ENCODE data around the gene CCDC178.

CCDC178 gene

DNA sequence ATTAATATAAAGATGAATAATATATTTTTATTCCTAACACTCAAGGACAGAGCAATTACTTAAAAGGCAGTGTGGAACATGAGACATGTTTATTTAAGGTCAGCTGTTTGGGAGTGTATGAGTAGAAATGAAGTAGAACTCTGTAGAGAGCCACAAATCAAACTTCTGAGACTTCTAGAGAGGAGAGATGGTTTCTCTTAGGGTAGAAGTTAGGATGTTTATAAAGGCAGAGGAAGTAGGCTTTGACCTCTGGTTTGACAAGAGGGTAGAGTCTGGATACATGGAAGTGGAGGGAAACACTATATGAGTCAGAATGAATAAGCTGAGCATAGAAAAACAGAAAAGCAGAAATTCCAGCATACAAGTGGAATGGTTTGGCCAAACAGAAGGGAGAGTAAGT lies 405.6 kb downstream of the CCDC178 start:
- no peak for DNase-seq
- CTCF ChIA-PET, result no interaction called here

DNA sequence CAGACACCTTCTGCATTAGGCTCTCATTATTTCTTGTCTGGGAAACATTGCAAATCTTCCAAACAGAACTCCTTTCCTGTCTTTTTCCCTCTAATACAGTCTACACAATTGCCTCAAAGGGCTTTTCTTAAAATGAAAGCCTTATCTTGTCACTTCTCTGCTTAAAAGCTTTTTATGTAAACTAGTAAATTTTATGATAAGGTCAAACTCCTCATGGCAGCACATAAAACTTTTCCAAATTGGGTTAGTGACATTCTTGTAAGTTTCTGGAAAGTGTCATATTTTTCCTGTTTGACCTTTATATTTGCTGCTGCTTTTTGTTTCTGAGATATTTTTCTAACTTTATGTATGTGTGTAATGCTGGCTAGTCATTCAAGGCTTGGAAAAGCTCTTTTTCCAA lies 406.3 kb downstream of the CCDC178 start:
- DNase-seq, result no peak
- Histone ChIP-seq H3K4me1 (ENCODE audit: control extremely low read depth in 1 of 4, control insufficient read depth in 4 of 4, insufficient read depth in 4 of 4, low read length in 3 of 4) (no peaks in the 10 kb centered on the region), H3K27me3 (replicated peaks in 2 of 5; ENCODE audit: control insufficient read depth in 4 of 5, insufficient read depth in 5 of 5, low read length in 4 of 5) (no peaks in the 10 kb centered on the region), H3K9me3 (ENCODE audit: control extremely low read depth in 1 of 5, control insufficient read depth in 4 of 5, insufficient read depth in 2 of 5, low read depth in 1 of 5, low read length in 4 of 5) (no peaks in the 10 kb centered on the region), H3K27ac (ENCODE audit: insufficient read depth in 1 of 2, low read depth in 1 of 2, low read length in 2 of 2, poor library complexity in 1 of 2, severe bottlenecking in 2 of 2) (no peak overlapping the region), H3K4me3 (ENCODE audit: control insufficient read depth in 1 of 7, extremely low read depth in 1 of 7, insufficient read depth in 4 of 7, low read depth in 2 of 7, low read length in 6 of 7) (no peak overlapping the region), H3K36me3 (ENCODE audit: control insufficient read depth in 4 of 4, insufficient read depth in 4 of 4, low read length in 3 of 4) (no peaks in the 10 kb centered on the region)
- ChIA-PET POLR2A (no interaction called here), CTCF (no interaction called here)

More for the DNA sequence above, 405.6 kb downstream of the CCDC178 start:
- POLR2A ChIA-PET, result no interaction called here
- no peaks in the 10 kb centered on the region for H3K4me1 ChIP-seq (ENCODE audit: control extremely low read depth in 1 of 4, control insufficient read depth in 4 of 4, insufficient read depth in 4 of 4, low read length in 3 of 4)
- no peaks in the 10 kb centered on the region for H3K27me3 ChIP-seq (replicated peaks in 2 of 5; ENCODE audit: control insufficient read depth in 4 of 5, insufficient read depth in 5 of 5, low read length in 4 of 5)
- H3K9me3 ChIP-seq (ENCODE audit: control extremely low read depth in 1 of 5, control insufficient read depth in 4 of 5, insufficient read depth in 2 of 5, low read depth in 1 of 5, low read length in 4 of 5), result peaks cover 0 to under 1% (median 0%) of the 10 kb centered on the region in 5 experiments
- no peaks in the 10 kb centered on the region for H3K36me3 ChIP-seq (ENCODE audit: control insufficient read depth in 4 of 4, insufficient read depth in 4 of 4, low read length in 3 of 4)
- H3K27ac ChIP-seq (ENCODE audit: insufficient read depth in 1 of 2, low read depth in 1 of 2, low read length in 2 of 2, poor library complexity in 1 of 2, severe bottlenecking in 2 of 2), result no peak overlapping the region
- no peak overlapping the region for H3K4me3 ChIP-seq (ENCODE audit: control insufficient read depth in 1 of 7, extremely low read depth in 1 of 7, insufficient read depth in 4 of 7, low read depth in 2 of 7, low read length in 6 of 7)

DNA sequence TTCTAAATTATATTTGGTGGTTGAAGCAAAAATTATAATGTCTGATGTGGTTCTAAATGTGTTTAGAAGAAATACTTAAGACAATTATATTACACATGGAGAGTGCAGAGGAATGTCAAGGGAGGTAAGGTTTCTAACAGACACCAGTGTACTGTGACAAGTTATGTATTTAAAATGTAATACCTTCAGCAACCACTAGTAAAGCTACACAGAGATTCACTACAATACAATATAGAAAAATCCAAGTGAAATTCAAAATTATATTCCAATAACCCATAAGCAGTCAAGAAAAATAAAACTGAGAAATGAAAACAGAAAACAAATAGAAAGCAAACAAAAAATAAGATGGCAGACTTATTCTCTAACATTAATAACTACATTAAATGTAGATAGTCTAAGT lies 418.2 kb downstream of the CCDC178 start:
- no peaks in the 10 kb centered on the region for H3K4me1 ChIP-seq (ENCODE audit: control extremely low read depth in 1 of 4, control insufficient read depth in 4 of 4, insufficient read depth in 4 of 4, low read length in 3 of 4)
- H3K4me3 ChIP-seq (ENCODE audit: control insufficient read depth in 1 of 7, extremely low read depth in 1 of 7, insufficient read depth in 4 of 7, low read depth in 2 of 7, low read length in 6 of 7), result no peak overlapping the region
- CTCF ChIA-PET, result no interaction called here
- POLR2A ChIA-PET, result no interaction called here
- no peak for DNase-seq
- H3K9me3 ChIP-seq (ENCODE audit: control extremely low read depth in 1 of 5, control insufficient read depth in 4 of 5, insufficient read depth in 2 of 5, low read depth in 1 of 5, low read length in 4 of 5), result no peaks in the 10 kb centered on the region
- no peaks in the 10 kb centered on the region for H3K27me3 ChIP-seq (replicated peaks in 2 of 5; ENCODE audit: control insufficient read depth in 4 of 5, insufficient read depth in 5 of 5, low read length in 4 of 5)
- H3K27ac ChIP-seq (ENCODE audit: insufficient read depth in 1 of 2, low read depth in 1 of 2, low read length in 2 of 2, poor library complexity in 1 of 2, severe bottlenecking in 2 of 2), result no peak overlapping the region
- no peaks in the 10 kb centered on the region for H3K36me3 ChIP-seq (ENCODE audit: control insufficient read depth in 4 of 4, insufficient read depth in 4 of 4, low read length in 3 of 4)

DNA sequence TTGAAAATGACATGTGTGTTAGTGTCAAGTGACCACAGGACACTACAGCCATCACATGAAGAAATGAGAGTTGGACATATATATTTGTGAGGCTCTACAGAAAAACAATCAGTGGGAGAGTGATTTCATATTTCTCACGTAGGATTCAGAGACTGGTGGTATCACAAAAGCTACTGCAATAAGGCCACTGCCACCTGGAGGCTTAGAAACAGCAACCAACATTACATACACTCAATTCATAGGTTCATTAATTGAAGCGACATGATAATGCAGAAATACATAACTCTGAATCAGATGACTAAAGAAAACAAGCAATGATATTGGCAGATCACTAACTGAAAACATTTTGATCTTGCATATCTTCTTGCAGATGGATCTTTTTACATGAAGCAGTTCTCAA lies 419.6 kb downstream of the CCDC178 start:
- Histone ChIP-seq H3K4me3 (ENCODE audit: control insufficient read depth in 1 of 7, extremely low read depth in 1 of 7, insufficient read depth in 4 of 7, low read depth in 2 of 7, low read length in 6 of 7) (no peak overlapping the region), H3K36me3 (ENCODE audit: control insufficient read depth in 4 of 4, insufficient read depth in 4 of 4, low read length in 3 of 4) (no peaks in the 10 kb centered on the region), H3K27me3 (replicated peaks in 2 of 5; ENCODE audit: control insufficient read depth in 4 of 5, insufficient read depth in 5 of 5, low read length in 4 of 5) (no peaks in the 10 kb centered on the region), H3K9me3 (ENCODE audit: control extremely low read depth in 1 of 5, control insufficient read depth in 4 of 5, insufficient read depth in 2 of 5, low read depth in 1 of 5, low read length in 4 of 5) (peaks cover 0 to 2% (median 0%) of the 10 kb centered on the region in 5 experiments), H3K4me1 (ENCODE audit: control extremely low read depth in 1 of 4, control insufficient read depth in 4 of 4, insufficient read depth in 4 of 4, low read length in 3 of 4) (no peaks in the 10 kb centered on the region), H3K27ac (ENCODE audit: insufficient read depth in 1 of 2, low read depth in 1 of 2, low read length in 2 of 2, poor library complexity in 1 of 2, severe bottlenecking in 2 of 2) (no peak overlapping the region)
- POLR2A ChIA-PET, result no interaction called here
- CTCF ChIA-PET, result no interaction called here
- WGBS (ENCODE audit: insufficient coverage), result 100% methylated on average over 1 of the region's 2 CpGs
- DNase-seq, result no peak

DNA sequence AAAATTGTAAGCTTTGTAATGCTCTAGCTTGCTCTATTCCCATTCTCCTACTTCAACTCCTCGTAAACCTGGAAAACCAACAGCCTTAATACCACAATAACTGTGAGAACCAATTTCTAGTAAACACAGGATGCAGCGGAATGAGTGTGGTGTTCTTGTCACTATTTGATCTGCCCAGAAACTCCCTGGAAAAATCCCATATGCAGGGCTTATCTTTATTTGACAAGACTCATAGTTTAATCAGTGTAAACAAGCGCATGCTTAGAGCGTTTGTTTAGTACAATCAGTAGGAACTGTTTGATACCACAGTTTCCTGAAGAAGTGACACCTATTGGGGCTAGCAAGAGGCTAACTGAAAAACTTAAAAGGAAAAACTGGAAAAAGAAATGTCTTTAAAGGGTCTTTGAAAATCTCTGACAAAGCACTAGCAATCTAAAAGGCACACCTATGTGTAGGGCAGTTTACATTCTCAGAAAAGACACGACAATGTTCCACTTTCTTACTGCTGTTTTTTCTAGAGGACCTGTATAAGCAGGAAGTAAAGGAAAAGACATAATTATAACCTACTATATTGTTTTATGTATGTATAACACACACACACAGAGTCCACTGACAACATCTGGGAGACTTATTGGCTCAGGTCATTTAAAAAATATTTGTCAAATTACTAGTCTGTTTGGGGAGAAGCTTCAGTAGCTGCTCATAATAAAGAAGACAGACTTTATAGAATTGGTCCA lies 426.3 kb downstream of the CCDC178 start:
- no peak overlapping the region for H3K4me3 ChIP-seq (ENCODE audit: control insufficient read depth in 1 of 7, extremely low read depth in 1 of 7, insufficient read depth in 4 of 7, low read depth in 2 of 7, low read length in 6 of 7)
- WGBS (ENCODE audit: insufficient coverage), result 48% methylated on average over 3 of the region's 5 CpGs
- no peaks in the 10 kb centered on the region for H3K36me3 ChIP-seq (ENCODE audit: control insufficient read depth in 4 of 4, insufficient read depth in 4 of 4, low read length in 3 of 4)
- peaks cover 0 to 2% (median 0%) of the 10 kb centered on the region in 5 experiments for H3K9me3 ChIP-seq (ENCODE audit: control extremely low read depth in 1 of 5, control insufficient read depth in 4 of 5, insufficient read depth in 2 of 5, low read depth in 1 of 5, low read length in 4 of 5)
- DNase-seq, result no peak
- ChIA-PET CTCF (no interaction called here), POLR2A (no interaction called here)
- H3K27ac ChIP-seq (ENCODE audit: insufficient read depth in 1 of 2, low read depth in 1 of 2, low read length in 2 of 2, poor library complexity in 1 of 2, severe bottlenecking in 2 of 2), result no peak overlapping the region
- H3K27me3 ChIP-seq (replicated peaks in 2 of 5; ENCODE audit: control insufficient read depth in 4 of 5, insufficient read depth in 5 of 5, low read length in 4 of 5), result no peaks in the 10 kb centered on the region
- no peaks in the 10 kb centered on the region for H3K4me1 ChIP-seq (ENCODE audit: control extremely low read depth in 1 of 4, control insufficient read depth in 4 of 4, insufficient read depth in 4 of 4, low read length in 3 of 4)

DNA sequence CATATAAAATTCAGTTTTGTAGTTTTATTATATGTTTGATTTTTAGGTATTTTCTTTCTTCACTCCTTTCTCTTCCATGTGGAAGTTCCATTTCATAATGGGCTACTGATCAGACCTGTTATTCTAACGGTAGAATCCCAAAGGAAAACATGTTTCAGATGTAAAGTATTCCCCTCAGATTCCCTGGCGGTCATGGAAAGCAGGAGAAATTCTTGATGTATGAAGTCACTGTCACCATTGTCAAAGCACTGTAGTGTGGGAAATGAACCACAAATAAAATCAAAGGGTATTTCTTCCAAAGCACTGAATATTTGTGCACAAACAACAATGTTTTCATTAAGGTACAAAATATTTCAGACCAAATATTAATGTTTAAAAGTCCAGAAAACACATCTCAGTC lies 430.4 kb downstream of the CCDC178 start:
- no CpG with 5 or more reads among the region's 2 CpGs for WGBS (ENCODE audit: insufficient coverage)
- no peak for DNase-seq
- Histone ChIP-seq H3K27me3 (replicated peaks in 2 of 5; ENCODE audit: control insufficient read depth in 4 of 5, insufficient read depth in 5 of 5, low read length in 4 of 5) (no peaks in the 10 kb centered on the region), H3K36me3 (ENCODE audit: control insufficient read depth in 4 of 4, insufficient read depth in 4 of 4, low read length in 3 of 4) (no peaks in the 10 kb centered on the region), H3K27ac (ENCODE audit: insufficient read depth in 1 of 2, low read depth in 1 of 2, low read length in 2 of 2, poor library complexity in 1 of 2, severe bottlenecking in 2 of 2) (no peak overlapping the region), H3K9me3 (ENCODE audit: control extremely low read depth in 1 of 5, control insufficient read depth in 4 of 5, insufficient read depth in 2 of 5, low read depth in 1 of 5, low read length in 4 of 5) (no peaks in the 10 kb centered on the region), H3K4me3 (ENCODE audit: control insufficient read depth in 1 of 7, extremely low read depth in 1 of 7, insufficient read depth in 4 of 7, low read depth in 2 of 7, low read length in 6 of 7) (no peak overlapping the region), H3K4me1 (ENCODE audit: control extremely low read depth in 1 of 4, control insufficient read depth in 4 of 4, insufficient read depth in 4 of 4, low read length in 3 of 4) (no peaks in the 10 kb centered on the region)
- ChIA-PET POLR2A (no interaction called here), CTCF (no interaction called here)

DNA sequence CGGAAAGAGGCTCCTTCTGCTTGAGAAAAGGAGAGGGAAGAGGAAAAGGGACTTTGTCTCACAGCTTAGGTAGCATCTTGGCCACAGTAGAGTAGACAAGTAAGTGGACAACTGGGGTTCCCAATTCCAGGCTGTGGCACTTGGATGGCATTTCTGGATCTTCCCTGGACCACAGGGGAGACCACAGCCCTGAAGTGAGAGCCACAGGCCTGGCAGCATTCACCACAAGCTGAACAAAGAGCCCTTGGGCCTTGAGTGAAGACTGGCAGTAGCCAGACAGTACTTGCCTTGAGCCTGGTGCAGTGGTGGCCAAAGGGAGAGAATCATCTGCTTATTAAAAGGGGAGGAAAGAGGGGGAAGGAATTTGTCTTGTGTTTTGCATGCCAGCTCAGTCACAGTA lies 441.6 kb downstream of the CCDC178 start:
- no peak for DNase-seq
- Histone ChIP-seq H3K4me1 (ENCODE audit: control extremely low read depth in 1 of 4, control insufficient read depth in 4 of 4, insufficient read depth in 4 of 4, low read length in 3 of 4) (no peaks in the 10 kb centered on the region), H3K27ac (ENCODE audit: insufficient read depth in 1 of 2, low read depth in 1 of 2, low read length in 2 of 2, poor library complexity in 1 of 2, severe bottlenecking in 2 of 2) (no peak overlapping the region), H3K4me3 (ENCODE audit: control insufficient read depth in 1 of 7, extremely low read depth in 1 of 7, insufficient read depth in 4 of 7, low read depth in 2 of 7, low read length in 6 of 7) (no peak overlapping the region), H3K9me3 (ENCODE audit: control extremely low read depth in 1 of 5, control insufficient read depth in 4 of 5, insufficient read depth in 2 of 5, low read depth in 1 of 5, low read length in 4 of 5) (peaks cover 0 to 3% (median 0%) of the 10 kb centered on the region in 5 experiments), H3K27me3 (replicated peaks in 2 of 5; ENCODE audit: control insufficient read depth in 4 of 5, insufficient read depth in 5 of 5, low read length in 4 of 5) (no peaks in the 10 kb centered on the region), H3K36me3 (ENCODE audit: control insufficient read depth in 4 of 4, insufficient read depth in 4 of 4, low read length in 3 of 4) (no peaks in the 10 kb centered on the region)
- 100% methylated on average over 1 of the region's 1 CpG for WGBS (ENCODE audit: insufficient coverage)
- ChIA-PET CTCF (no interaction called here), POLR2A (no interaction called here)

Data from common myeloid progenitor, CD34-positive (primary cell).